Type B pancreatic cell (in vitro differentiated cells): ENCODE measurements around the gene CNTFR. TPM values are rescaled to one million over a fixed set of nuclear protein-coding genes. Genes with fewer than 3 reads are reported as not detected.

Experiments used
- DNase-seq: peaks from one replicate; pipeline ENCODE4 v3.0.0; 2021; ENCODE audit warnings: mixed read lengths; ENCODE audit not compliant: unreplicated experiment; ENCODE audit errors: extremely low spot score
- H3K27ac Mint-ChIP-seq: 2 replicates; pipeline ENCODE4 v1.8.0; 2021; ENCODE audit warnings: mild to moderate bottlenecking, mixed read lengths
- H3K27me3 Mint-ChIP-seq: 2 replicates; pipeline ENCODE4 v1.8.0; 2021; ENCODE audit warnings: mixed read lengths
- H3K36me3 Mint-ChIP-seq: 2 replicates; pipeline ENCODE4 v1.8.0; 2021; ENCODE audit warnings: mixed read lengths
- H3K4me1 Mint-ChIP-seq: one replicate; pipeline ENCODE4 v1.8.0; 2021; ENCODE audit warnings: mixed read lengths; ENCODE audit not compliant: unreplicated experiment
- H3K4me3 Mint-ChIP-seq: 2 replicates; pipeline ENCODE4 v1.8.0; 2021; ENCODE audit warnings: mild to moderate bottlenecking, mixed read lengths
- H3K9me3 Mint-ChIP-seq: 2 replicates; pipeline ENCODE4 v1.8.0; 2021; ENCODE audit warnings: mixed read lengths
- total RNA-seq: library from RNA; stranded (reverse); gene quantifications from 2 replicates; pipeline ENCODE4 v1.2.1, GENCODE V29; 2021; ENCODE audit warnings: low replicate concordance
- TF ChIP-seq, protein P1 (sequence below): fragments of 200-600 bp; sonication (generic); conservative IDR thresholded peaks from 2 replicates; pipeline ENCODE4 v1.5.0; 2021; ENCODE audit warnings: antibody characterized with exemption, mild to moderate bottlenecking

The CNTFR gene
- total RNA-seq, 1 donor from 2014 or later = 24.2 TPM

DNA sequence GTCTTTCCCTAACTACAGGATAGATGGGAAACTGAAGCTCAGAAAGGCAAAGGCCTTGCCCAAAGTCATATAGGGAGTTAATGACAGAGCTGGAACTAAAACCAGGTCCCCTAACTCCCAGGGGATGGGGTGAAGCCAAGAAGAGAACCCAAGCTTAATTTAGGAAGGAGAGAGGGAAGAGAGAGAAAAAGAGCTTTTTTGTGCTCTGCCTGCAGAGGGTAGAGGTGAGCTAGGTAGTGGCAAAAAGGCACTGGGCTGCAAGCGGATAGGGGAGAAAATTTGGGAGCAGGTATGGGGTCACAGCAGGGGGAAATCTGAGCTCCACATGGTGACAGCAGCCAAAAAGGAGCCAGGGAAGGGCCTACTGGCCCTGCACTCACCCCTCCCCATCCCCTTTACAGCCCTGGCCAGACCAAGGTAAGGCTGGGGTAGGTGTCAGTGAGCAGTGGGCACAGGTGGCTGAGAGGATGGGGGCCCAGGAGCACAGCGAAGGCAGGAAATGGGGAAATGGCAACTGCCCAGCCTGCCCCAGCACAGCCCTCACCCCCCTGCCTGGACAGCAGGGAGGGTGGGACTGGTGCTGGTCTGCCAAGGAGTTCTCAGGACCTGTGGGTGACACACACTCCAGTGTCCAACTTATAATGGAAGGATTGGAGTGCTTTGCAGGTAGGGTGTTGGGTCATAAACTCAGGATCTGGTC, 70.1 kb downstream of the CNTFR start:
- TF ChIP-seq, protein P1, sequence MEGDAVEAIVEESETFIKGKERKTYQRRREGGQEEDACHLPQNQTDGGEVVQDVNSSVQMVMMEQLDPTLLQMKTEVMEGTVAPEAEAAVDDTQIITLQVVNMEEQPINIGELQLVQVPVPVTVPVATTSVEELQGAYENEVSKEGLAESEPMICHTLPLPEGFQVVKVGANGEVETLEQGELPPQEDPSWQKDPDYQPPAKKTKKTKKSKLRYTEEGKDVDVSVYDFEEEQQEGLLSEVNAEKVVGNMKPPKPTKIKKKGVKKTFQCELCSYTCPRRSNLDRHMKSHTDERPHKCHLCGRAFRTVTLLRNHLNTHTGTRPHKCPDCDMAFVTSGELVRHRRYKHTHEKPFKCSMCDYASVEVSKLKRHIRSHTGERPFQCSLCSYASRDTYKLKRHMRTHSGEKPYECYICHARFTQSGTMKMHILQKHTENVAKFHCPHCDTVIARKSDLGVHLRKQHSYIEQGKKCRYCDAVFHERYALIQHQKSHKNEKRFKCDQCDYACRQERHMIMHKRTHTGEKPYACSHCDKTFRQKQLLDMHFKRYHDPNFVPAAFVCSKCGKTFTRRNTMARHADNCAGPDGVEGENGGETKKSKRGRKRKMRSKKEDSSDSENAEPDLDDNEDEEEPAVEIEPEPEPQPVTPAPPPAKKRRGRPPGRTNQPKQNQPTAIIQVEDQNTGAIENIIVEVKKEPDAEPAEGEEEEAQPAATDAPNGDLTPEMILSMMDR = no peak
- Mint-ChIP-seq H3K4me3 (no peak overlapping the region), H3K4me1 (peaks cover 12% of the 10 kb centered on the region), H3K36me3 (no peaks in the 10 kb centered on the region), H3K27ac (no peak overlapping the region), H3K27me3 (peaks cover 35% of the 10 kb centered on the region), H3K9me3 (no peaks in the 10 kb centered on the region)
- no peak for DNase-seq

GRCh38 chr9:34518896-34519295, 70.6 kb downstream of the CNTFR start:
- H3K27me3 Mint-ChIP-seq = peaks cover 29% of the 10 kb centered on the region
- DNase-seq = no peak
- H3K27ac Mint-ChIP-seq = no peak overlapping the region
- H3K4me3 Mint-ChIP-seq = no peak overlapping the region
- TF ChIP-seq, protein P1 = no peak
- H3K36me3 Mint-ChIP-seq = no peaks in the 10 kb centered on the region
- H3K4me1 Mint-ChIP-seq = peaks cover 8% of the 10 kb centered on the region
- H3K9me3 Mint-ChIP-seq = no peaks in the 10 kb centered on the region

DNA sequence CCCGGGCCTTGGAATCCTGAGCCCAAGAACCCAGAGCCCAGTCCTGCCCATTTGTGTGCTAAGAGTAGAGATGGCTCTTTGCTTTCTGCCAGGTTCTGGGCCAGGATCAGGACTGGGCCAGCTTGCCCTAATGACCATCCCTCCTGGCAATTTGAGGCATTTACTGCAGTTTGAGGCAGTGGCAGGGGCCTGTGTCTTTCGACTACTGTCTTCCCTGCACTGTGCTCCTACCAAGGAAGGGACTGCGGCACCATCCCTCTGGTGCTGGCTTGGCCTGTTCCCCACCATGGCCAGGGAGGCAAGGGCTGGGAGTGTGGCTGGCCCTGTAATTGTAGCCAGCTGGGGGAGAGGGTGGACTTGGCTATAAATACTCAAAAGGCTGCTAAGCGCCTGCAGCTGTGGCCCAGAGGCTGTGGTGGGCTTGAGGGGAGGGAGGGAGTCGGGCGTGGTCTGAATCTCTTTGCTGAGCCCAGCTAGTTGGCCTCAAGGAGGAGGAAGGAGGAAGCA, 71.4 kb downstream of the CNTFR start:
- Mint-ChIP-seq H3K36me3 (no peaks in the 10 kb centered on the region), H3K4me1 (peaks cover 14% of the 10 kb centered on the region), H3K27me3 (peaks cover 26% of the 10 kb centered on the region), H3K4me3 (no peak overlapping the region), H3K27ac (no peak overlapping the region), H3K9me3 (no peaks in the 10 kb centered on the region)
- no peak for DNase-seq
- TF ChIP-seq, protein P1 = no peak

DNA sequence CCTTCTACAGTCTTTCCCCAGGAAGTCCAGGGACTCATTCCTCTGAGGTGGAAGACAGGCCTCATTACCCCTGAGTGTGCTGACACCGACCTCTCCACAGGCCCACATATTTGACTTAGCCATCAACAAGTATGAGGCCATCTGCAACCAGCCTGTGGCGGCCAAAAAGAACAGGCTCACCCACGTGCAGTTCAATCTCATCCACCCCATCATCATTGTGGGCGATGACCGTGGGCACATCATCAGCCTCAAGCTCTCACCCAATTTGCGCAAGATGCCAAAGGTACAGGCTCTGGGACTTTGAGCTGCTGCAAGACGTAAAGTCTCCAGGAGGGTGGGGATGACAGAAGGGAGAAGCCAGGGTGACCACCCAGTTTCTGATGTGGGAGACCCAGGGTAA, 72.3 kb downstream of the CNTFR start:
- no peak overlapping the region for H3K27ac Mint-ChIP-seq

DNA sequence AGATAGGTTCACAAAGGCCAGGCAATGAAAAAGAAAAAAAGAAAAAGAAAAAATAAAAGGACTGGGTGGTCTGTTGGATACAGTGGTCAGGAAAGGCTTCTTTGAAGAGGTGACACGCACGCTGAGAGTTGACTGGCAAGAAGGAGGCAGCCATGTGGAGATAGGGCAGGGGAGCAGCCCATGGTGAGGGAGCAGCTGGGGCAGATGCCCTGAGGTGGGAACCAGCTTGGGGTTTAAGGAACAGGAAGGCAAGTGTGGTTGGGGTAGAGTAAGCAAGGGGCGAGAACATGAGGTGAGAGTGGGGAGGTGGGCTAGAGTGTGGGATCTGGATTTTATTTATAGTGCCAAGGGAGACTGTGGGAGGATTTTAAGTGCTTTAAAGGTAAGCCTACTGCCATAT, 73.6 kb downstream of the CNTFR start:
- Mint-ChIP-seq H3K4me1 (peaks cover 23% of the 10 kb centered on the region), H3K27me3 (peaks cover 14% of the 10 kb centered on the region), H3K36me3 (no peaks in the 10 kb centered on the region), H3K27ac (no peak overlapping the region), H3K9me3 (no peaks in the 10 kb centered on the region), H3K4me3 (no peak overlapping the region)
- no peak for DNase-seq
- TF ChIP-seq, protein P1 = no peak

More for the DNA sequence above, 72.3 kb downstream of the CNTFR start:
- H3K4me3 Mint-ChIP-seq = no peak overlapping the region
- no peaks in the 10 kb centered on the region for H3K36me3 Mint-ChIP-seq
- peaks cover 15% of the 10 kb centered on the region for H3K4me1 Mint-ChIP-seq
- TF ChIP-seq, protein P1 = no peak
- no peak for DNase-seq
- no peaks in the 10 kb centered on the region for H3K9me3 Mint-ChIP-seq
- H3K27me3 Mint-ChIP-seq = peaks cover 21% of the 10 kb centered on the region
